NCI-H2107 (cell line): ENCODE data around the gene TFDP3.

Source experiments
- DNase-seq: peaks from one replicate; lab custom pipeline; 2025; lab: John Stamatoyannopoulos, UW

The TFDP3 gene

GRCh38 chrX:133185938-133186337 lies 32.2 kb downstream of the TFDP3 start:
- no peak for DNase-seq

GRCh38 chrX:133185119-133185518 lies 33.0 kb downstream of the TFDP3 start:
- no peak for DNase-seq

GRCh38 chrX:133183806-133184205 lies 34.3 kb downstream of the TFDP3 start:
- no peak for DNase-seq

GRCh38 chrX:133179500-133179899 lies 38.7 kb downstream of the TFDP3 start:
- no peak for DNase-seq

GRCh38 chrX:133177202-133177601 lies 41.0 kb downstream of the TFDP3 start:
- no peak for DNase-seq

GRCh38 chrX:133175605-133176004 lies 42.5 kb downstream of the TFDP3 start:
- DNase-seq: no peak

GRCh38 chrX:133175162-133175561 lies 43.0 kb downstream of the TFDP3 start:
- no peak for DNase-seq

- no peak for DNase-seq
Observed at GRCh38 chrX:133171962-133172708, 46.0 kb downstream of the TFDP3 start.
